ENCODE measurements around the gene COX5A.
"Not testable (repeated sequence)": the region's sequence is repeated elsewhere in the genome, so short reads cannot be mapped to it uniquely, and the experiment has no call there.

Gene COX5A

GRCh38 chr15:74955796-74956647, 18.1 kb upstream of the COX5A start:
- DNase-seq, result peak in 33 of 56 donors; percentile 7 to 66 (median 38)

- DNase-seq, result no peak
Observed at GRCh38 chr15:74955017-74955416, 17.1 kb upstream of the COX5A start.

GRCh38 chr15:74954515-74954914, 16.6 kb upstream of the COX5A start:
- DNase-seq, result no peak

GRCh38 chr15:74951006-74951405, 13.1 kb upstream of the COX5A start:
- DNase-seq, result no peak

- DNase-seq, result peak in 45 of 56 donors; percentile 9 to 91 (median 46)
Observed at GRCh38 chr15:74950078-74950908, 12.4 kb upstream of the COX5A start.

GRCh38 chr15:74937272-74937589, 642 bp downstream of the COX5A start:
- peak in 1 of 56 donors; percentile 45 for DNase-seq

GRCh38 chr15:74935193-74935592, 2.7 kb downstream of the COX5A start:
- not testable (repeated sequence) for DNase-seq

GRCh38 chr15:74933573-74933972, 4.3 kb downstream of the COX5A start:
- no peak for DNase-seq

GRCh38 chr15:74928771-74929198, 9.1 kb downstream of the COX5A start:
- no peak for DNase-seq

- DNase-seq, result no peak
Observed at GRCh38 chr15:74924525-74924924, 13.3 kb downstream of the COX5A start.

- no peak for DNase-seq
Observed at GRCh38 chr15:74920456-74920855, 17.4 kb downstream of the COX5A start.

GRCh38 chr15:74917676-74918075, 20.2 kb downstream of the COX5A start:
- no peak for DNase-seq

- DNase-seq, result not testable (repeated sequence)
Observed at GRCh38 chr15:74913799-74914198, 24.1 kb downstream of the COX5A start.

- no peak for DNase-seq
Observed at GRCh38 chr15:74913041-74913440, 24.8 kb downstream of the COX5A start.

- DNase-seq, result no peak
Observed at GRCh38 chr15:74908635-74909034, 29.2 kb downstream of the COX5A start.

- DNase-seq, result no peak
Observed at GRCh38 chr15:74907163-74907870, 30.6 kb downstream of the COX5A start.

- peak; percentile 34 to 94 (median 82) for DNase-seq
Observed at GRCh38 chr15:74906450-74907162, 31.3 kb downstream of the COX5A start, which contains the start of gene FAM219B. TSS of gene FAM219B (minus strand) at chr15:74906851. CDS start at chr15:74906800, 51 bp downstream.

GRCh38 chr15:74906067-74906449, 31.8 kb downstream of the COX5A start:
- DNase-seq, result peak in 20 of 56 donors; percentile 28 to 70 (median 49)

- no peak for DNase-seq
Observed at GRCh38 chr15:74904190-74904805, 33.6 kb downstream of the COX5A start.

GRCh38 chr15:74903676-74904075, 34.2 kb downstream of the COX5A start:
- no peak for DNase-seq

All from amygdala (tissue), 56 donors.